Measurements from ENCODE around the gene OSBPL5.
"Not testable (repeated sequence)": the region's sequence is repeated elsewhere in the genome, so short reads cannot be mapped to it uniquely, and the experiment has no call there.

OSBPL5 gene

DNA sequence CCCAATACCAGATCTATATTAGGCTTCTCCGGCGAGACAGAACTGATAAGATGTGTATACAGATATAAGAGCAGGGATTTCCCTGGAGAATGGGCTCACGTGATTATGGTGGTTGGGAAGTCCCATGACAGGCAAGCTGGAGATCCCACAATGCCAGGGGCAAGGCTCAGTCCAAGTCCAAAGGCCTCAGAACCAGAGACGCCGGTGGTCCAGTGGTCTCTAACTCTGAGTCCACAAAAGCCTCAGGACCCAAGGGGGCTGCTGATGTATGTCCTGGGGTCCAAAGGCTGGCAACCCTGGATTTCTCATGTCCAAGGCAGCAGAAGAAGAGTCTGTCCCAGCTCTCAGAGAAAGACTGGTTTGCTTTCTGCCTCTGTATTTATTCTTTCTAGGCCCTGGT, 15.8 kb upstream of the OSBPL5 start:
- DNase-seq (ENCODE audit: low read depth in 2 of 2): no peak

GRCh38 chr11:3178349-3178748, 13.2 kb upstream of the OSBPL5 start:
- no peak for DNase-seq (ENCODE audit: low read depth in 2 of 2)

DNA sequence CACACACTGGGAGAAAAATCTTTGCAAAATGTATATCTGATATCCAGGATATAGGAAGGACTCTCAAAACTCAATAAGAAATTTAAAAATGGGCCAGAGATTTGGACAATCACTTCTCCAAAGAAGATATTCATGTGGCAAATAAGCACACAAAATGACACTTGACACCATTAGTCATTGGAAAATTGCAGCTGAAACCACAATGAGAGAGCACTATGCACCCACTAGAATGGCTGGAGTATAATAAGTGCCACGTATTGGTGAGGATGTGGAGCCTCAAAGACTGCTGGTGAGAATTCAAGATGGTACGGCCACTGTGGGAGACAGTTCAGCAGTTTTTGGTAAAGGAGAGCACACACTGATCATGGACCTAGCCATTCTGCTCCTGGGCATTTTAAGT, 12.8 kb upstream of the OSBPL5 start:
- no peak for DNase-seq (ENCODE audit: low read depth in 2 of 2)

DNA sequence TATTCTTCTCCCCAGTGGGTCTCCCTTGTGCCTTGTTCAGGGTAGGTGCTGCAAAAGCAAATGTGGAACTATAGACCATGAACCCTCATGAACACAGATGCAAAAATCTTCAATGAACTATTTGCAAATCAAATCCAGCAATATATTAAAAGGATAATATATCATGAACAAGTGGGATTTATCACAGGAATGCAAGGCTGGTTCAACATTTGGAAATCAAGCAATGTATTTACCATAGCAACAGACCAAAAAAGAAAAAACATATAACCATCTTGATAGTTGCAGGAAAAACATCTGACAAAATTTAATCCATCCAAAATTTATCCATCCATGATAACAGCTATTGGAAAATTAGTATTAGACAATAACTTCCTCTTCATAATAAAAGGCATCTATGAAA, 11.4 kb upstream of the OSBPL5 start:
- DNase-seq (ENCODE audit: low read depth in 2 of 2): no peak

DNA sequence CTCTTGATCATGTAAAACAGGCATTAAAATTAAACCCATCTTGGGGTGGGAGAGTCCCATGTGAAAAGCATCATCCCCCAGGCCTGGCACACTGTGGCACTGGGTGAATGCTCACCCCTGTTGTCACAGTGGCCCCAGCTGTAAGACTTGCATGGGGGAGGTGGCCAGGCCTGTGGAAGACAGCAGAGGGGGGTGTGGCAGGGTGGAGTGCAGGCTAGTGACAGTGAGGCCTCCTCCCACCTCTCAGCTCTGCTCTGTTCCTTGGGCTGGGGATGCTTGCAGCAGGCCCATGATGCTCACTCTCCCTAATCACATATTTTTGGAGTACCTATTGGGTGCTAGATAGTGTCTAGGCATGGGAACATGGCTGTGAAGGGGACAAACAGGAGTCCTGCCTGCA, 10.1 kb upstream of the OSBPL5 start:
- no peak for DNase-seq (ENCODE audit: low read depth in 2 of 2)

- DNase-seq (ENCODE audit: low read depth in 2 of 2): no peak
Observed at GRCh38 chr11:3174387-3174786, 9.3 kb upstream of the OSBPL5 start.

DNA sequence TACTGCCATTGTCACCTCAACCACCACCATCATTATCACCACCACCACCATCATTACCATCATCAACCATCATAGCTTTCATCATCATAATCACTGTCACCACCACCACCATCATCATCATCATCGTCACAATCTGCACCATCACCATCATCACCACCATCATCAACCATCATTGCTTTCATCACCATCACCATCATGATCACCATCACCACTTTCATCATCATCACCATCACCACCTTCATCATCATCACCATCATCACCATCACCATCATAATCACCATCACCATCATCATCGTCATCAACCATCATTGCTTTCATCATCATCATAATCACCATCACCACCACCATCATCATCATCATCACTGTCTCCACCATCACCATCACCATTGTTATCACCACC, 8.7 kb upstream of the OSBPL5 start:
- no peak for DNase-seq (ENCODE audit: low read depth in 2 of 2)

GRCh38 chr11:3171931-3172560, 6.9 kb upstream of the OSBPL5 start:
- DNase-seq (ENCODE audit: low read depth in 2 of 2): no peak

- DNase-seq (ENCODE audit: low read depth in 2 of 2): no peak
Observed at GRCh38 chr11:3170756-3171650, 5.9 kb upstream of the OSBPL5 start.

DNA sequence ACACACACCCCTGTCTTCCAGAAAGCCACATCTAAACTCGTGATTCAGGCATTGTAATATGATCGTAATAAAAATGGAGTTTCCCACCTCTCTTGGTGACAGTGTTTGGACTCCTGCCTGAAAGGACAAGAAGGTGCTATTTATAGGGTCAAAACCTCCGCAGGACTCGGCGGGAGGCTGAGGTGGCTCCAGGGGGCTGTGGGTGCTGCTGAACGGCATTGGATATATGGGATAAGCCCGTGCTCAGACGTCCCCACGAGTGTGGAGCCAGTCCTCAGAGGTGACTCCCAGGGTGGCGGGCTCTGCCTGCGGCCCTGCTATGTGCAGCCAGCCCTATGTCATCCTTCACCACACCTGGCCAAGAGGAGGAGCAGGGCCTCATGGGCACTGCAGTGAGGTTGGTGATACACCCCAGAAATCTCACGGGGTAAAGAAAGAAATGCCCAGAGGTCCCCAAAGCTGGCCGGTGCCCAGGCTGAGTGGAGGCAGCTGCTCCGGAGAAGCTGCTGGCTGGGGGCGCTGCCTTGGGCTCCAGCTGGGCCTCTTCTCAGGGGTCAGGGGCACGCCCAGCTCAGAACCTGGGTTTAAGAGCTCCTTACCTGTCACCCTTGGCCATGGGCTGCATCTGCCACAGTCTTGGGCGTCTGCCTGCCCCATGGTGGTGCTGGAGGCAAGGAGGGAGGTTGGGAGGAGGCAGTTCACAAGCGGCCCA, 5.1 kb upstream of the OSBPL5 start:
- DNase-seq (ENCODE audit: low read depth in 2 of 2): no peak

- no peak for DNase-seq (ENCODE audit: low read depth in 2 of 2)
Observed at GRCh38 chr11:3169255-3170043, 4.3 kb upstream of the OSBPL5 start.

DNA sequence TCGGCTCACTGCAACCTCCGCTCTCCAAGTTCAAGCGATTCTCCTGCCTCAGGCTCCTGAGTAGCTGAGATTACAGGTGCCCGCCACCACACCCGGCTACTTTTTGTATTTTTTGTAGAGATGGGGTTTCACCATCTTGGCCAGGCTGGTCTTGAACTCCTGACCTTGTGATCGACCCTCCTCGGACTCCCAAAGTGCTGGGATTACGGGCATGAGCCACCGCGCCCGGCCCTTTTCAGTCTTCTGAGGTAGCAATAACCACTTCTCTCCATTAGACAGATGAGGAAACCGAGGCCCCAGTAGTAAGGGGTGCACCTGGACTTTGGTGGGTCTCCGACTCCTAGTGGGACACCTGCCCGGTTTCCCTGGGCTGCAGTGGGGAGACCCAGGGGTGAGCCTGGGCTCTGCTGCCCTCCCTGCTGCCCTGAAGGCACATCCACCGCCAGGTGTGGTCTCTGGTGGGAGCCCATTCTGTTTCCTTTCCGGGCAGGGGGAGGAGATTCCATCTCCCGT, 3.7 kb upstream of the OSBPL5 start:
- not testable (repeated sequence) for DNase-seq (ENCODE audit: low read depth in 2 of 2)

DNA sequence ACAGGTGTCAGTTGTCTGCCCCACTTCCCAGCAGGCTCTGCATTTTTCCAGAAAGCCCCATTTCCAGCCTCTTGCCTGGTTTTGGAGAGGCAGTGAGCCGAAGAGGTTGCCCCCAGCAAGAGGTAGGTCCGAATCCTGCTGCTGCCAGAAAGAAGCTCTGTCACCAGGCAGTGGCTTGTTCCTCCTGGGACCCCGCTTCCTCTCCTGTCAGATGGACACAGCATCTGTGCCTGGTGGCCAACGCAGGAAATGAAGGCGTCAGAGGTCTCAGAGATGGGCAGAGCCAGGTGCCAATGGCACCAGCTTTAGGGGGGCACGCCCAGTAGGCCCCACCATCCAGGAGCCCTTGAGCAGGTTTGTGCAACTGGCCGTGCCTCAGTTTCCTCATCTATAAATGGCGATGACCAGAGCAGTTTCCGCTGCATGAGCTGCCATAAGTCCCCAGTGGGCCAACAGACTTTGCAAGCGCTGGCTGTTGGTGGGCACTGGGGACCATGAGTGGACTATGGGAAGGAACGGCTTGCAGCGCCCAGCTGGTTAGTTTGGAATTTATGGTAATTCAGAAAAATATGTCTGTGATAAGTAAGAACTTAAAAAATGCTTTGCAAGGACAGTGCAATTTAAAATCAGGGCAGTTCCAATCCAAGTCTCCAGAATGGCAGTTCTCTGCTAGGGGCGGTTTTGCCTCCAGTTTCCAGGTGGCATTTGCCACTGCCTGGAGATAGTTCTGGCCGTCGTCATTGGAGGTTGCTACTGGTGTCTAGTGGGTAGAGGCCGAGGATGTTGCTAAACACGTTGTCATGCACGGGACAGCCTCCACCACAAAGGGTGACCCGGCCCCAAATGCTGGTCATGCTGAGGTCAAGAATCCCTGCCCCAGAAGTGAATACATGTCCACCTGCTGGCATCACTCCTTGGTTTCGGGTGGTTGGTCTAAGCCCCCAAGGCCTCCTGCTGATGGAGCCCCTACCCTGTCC, 2.3 kb upstream of the OSBPL5 start:
- DNase-seq (ENCODE audit: low read depth in 2 of 2): no peak

DNA sequence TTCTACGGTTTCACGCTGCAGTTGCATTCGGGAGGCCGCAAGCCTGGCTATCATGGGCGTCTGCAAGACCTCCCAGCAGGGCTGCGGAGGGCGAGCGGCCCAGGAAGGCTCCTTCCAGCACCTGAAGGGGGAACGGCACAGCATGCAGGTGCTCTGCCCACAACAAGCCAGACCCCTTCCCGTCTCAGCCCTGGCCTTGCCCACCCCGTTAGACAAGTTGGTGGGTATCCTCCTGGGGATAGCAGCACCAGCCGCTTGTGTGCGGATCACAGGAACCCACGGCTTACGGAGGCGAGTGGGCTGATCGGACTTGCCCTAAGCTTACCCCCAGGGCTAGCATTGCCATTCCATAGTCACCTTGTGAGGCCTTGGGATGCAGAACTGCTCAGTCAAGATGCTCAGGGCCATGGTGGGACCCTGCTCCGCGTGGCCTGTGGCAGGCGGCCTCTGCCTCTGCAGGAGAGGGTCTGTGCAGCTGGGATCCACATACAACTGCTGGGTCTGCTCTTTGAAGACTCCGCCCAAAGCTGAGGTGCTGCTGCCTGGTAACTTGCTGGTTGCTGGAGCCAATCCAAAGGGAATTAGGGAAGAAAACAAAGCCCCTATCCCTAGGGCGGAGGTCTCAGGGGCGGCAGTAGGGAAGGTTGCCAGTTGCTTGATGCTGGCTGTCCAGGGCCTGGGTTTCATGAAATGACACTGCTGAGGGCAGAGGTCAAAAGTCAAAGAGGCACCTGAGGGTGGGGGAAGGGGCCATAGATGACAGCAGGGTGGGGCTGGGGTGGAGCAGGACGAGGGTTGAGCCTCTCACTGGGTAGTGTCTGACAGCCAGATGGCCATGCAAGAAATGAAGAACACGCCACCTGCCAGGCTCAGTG, 1.4 kb upstream of the OSBPL5 start:
- no peak for DNase-seq (ENCODE audit: low read depth in 2 of 2)

DNA sequence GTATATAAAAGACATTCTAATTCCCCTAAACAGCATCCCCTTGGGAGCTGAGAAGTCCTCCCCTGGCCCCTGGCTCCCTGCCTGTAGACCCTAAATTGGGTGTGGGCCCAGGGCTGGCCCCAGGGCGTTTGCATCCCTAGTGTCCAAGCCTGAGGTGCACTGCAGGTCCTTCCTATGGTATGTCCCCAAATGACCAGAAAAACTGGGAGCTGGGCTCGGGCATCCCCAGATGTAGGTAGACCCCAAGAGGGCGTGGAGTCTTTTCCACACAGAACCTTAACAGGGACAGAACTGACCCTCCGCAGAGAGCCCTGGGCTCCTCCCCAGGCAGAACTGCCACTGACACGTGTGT, 782 bp upstream of the OSBPL5 start:
- DNase-seq (ENCODE audit: low read depth in 2 of 2): no peak

DNA sequence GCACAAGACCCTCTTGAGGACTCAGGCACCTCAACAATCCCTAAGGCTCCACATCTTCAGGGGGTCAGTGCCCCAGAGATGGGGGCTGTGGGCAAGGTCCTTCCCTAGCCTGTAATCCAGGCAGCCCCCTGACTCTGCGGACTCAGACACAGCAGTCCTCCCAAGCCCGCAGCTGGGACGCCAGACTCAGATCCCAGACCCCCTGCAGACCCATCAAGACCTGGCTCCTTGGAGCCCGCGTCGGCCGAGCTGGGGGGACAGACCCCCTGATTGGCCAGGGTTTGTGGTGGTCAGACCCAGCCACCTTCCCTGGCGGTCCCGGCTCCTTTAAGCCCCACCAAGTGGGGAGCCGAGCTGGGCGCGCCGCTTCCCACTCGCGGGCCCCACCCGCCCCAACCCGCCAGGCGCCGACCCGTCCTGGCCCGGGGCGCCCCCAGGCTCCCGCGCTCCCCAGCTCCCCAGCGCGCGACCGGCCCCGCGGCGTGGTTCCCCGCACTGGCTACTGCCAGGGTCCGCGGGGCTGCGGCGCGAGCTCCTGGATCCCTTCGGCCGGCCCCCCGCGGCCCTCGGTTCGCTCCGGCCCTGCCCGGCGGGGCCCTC, 458 bp downstream of the OSBPL5 start:
- DNase-seq (ENCODE audit: low read depth in 2 of 2): no peak

- DNase-seq (ENCODE audit: low read depth in 2 of 2): no peak
Observed at GRCh38 chr11:3164138-3164551, 965 bp downstream of the OSBPL5 start.

- no peak for DNase-seq (ENCODE audit: low read depth in 2 of 2)
Observed at GRCh38 chr11:3163241-3163981, 1.7 kb downstream of the OSBPL5 start.
